AG10803 (cell line): Measurements from ENCODE around the gene SDHAF2.

ENCODE experiments used
- DNase-seq: peaks from one replicate; pipeline ENCODE4 v3.0.0; 2010; ENCODE audit warnings: low read depth
- H3K4me3 ChIP-seq: 2 replicates; pipeline ENCODE4 v1.5.1; 2011; ENCODE audit warnings: mild to moderate bottlenecking, low read length, control low read depth
- TF ChIP-seq, protein P1 (sequence below): conservative IDR thresholded peaks from 2 replicates; pipeline ENCODE4 v1.5.1; 2011; ENCODE audit warnings: mild to moderate bottlenecking, low read length, control low read depth, inconsistent platforms

SDHAF2 gene

DNA sequence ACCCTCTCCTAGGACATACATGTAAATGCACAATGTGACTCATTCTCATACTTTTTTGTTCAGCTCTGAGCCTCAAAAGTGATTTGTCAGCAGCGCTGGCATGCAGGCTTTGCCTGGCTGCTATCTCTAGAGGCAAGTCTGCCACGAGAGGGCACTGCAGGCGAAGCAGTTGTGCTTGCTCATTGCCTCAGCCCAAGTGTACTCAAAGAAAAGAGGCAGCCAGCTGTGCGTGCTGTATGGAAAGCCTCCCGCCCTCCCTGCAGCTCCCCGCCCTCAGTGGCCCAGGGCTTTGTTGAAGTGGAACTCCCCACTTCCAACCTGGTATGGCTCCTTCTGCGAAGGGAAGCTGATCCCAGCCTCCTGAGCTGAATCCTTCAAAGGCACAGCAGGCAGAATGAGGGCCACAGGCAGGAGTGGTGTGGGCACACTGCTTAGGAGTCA is 16.3 kb downstream of the SDHAF2 start:
- H3K4me3 ChIP-seq = no peak overlapping the region
- peak; percentile 94 for DNase-seq
- TF ChIP-seq, protein P1, sequence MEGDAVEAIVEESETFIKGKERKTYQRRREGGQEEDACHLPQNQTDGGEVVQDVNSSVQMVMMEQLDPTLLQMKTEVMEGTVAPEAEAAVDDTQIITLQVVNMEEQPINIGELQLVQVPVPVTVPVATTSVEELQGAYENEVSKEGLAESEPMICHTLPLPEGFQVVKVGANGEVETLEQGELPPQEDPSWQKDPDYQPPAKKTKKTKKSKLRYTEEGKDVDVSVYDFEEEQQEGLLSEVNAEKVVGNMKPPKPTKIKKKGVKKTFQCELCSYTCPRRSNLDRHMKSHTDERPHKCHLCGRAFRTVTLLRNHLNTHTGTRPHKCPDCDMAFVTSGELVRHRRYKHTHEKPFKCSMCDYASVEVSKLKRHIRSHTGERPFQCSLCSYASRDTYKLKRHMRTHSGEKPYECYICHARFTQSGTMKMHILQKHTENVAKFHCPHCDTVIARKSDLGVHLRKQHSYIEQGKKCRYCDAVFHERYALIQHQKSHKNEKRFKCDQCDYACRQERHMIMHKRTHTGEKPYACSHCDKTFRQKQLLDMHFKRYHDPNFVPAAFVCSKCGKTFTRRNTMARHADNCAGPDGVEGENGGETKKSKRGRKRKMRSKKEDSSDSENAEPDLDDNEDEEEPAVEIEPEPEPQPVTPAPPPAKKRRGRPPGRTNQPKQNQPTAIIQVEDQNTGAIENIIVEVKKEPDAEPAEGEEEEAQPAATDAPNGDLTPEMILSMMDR = peak; percentile 95

DNA sequence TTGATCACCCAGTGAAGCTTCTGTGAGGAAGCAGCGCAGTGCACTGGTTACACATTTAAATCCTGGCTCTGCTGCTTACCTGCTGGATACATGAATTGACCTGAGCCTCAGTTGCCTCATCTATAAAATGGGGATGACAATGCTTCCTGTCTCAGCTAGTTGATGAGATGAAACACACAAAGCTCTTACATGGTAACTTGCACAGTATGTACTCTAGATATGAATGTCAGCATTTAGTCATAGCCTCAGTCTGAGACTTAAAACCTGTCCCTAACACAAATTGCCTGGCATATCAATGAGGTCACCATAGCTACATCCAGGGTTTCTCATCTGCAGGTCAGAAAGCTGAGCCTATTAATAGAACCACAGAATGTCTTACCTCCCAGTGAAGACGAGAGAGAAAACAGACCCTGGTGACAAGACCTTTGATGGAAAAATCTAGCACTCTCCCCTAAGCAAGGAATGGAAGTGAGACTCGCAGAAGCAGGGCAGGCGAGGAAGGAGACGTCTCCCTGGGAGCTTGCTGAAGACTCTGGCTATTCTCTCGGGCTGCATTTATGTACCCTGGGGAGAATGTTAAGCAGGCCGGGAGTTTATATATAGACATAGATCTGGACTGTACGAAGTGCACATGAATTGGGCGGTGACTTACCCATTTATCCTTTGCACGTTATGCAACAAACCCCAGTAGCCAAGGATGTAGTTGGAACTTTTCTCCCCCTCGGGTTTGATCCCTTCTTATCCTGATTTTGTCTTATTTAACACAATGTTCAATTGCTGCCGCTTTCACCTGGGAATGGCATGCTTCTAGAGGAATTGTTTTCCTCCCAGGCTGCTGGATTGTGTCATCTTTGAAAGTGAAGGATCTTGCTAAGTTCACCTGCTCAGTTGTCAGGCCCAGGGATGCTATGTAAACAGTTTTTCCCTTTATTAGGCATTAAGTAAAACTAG is 18.0 kb downstream of the SDHAF2 start:
- DNase-seq = no peak
- no peak overlapping the region for H3K4me3 ChIP-seq
- TF ChIP-seq, protein P1 = no peak

DNA sequence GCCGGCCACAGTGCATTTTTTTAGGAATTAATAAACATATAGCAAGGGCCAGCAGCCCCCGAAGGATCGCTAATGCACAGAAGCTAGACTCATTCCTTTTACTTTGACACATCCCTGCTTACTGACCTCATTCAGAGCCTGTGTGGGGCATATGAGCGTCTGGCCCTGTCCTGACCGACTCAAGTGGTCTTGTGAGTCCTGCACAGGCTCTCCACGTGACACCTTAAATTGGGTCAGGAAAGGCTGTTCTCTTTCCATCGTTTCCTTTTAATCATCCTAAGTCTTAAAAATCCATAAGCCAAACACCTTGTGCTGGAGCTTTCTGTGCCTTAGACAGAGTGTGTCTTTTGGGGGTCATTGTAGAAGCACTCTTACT is 18.6 kb downstream of the SDHAF2 start:
- DNase-seq = no peak
- H3K4me3 ChIP-seq = no peak overlapping the region
- TF ChIP-seq, protein P1 = no peak

DNA sequence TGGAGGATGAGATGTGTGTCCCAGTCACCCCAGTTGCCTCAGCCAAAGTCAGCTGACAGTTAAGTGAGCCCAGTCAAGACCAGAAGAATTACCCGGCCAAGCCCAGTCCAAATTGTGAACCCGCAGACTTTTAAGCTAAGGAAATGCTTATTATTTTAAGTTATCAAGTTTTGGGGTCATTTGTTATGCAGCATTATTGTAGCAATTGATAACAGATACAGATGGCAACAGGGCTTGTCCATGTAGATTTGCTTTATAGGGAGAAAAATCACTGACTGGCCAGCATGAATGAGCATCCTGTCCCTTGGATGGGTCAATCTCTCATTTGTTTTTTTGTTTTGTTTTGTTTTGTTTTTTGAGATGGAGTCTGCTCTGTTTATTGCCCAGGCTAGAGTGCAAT is 22.9 kb downstream of the SDHAF2 start:
- TF ChIP-seq, protein P1 = no peak
- H3K4me3 ChIP-seq = no peak overlapping the region
- DNase-seq = no peak

DNA sequence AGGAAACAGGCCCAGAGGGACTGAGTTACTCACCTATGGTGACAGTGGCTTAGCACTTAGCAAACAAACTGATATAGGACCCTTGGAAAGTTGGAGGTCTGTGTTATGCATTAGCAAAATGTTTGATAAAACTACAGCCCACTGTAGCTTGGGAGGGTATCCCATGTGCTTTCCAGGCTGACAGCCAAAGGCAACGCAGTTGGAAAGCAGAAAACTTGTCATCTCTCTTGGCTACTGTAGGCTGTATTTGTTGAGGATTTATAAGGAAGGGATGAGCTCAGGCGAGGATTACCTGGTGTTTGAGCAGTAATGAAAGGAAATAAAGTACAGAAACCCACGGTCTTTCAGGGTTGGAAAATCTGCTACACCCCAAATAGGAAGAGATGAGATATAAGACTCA is 23.8 kb downstream of the SDHAF2 start:
- DNase-seq = no peak
- no peak overlapping the region for H3K4me3 ChIP-seq
- TF ChIP-seq, protein P1 = no peak

DNA sequence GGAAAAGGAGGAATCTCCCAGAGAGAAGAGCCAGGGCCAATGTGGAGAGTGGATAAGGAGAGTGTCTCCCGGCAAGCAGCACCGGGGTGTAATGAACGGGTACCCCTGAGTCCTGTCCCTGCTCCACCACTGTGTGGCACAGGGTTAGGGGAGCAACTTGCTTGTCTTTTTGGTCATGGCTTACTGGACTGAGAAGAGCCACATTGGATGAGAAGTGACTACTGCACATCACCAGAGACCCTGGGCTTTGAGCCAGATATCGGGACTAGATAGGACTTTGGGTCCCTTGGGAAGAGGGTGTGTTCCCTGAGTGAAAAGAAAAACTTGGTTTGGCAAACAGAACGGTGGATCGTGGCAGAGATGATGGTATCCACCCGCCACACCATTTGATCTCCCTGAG is 24.6 kb downstream of the SDHAF2 start:
- DNase-seq = no peak
- H3K4me3 ChIP-seq = no peak overlapping the region
- TF ChIP-seq, protein P1 = no peak

DNA sequence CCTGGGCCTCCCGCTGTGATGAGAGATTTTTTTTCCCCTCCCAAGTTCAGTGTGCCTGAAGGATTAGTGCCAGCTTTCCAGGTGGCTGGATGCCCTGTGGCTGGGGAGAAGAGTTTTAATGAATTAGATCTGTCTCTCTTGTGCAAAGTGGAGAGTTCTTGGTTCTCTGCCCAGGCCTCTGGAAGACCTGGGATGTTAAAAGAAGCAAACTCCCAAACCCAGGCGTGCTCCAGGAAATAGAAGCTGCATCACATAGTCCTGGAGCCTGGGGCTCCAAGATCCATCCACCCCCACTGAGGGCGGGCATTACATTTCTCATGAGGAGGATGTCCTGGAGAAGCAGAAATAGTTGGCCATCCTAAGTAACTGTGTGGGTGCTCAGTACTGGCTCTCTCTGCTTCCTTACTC is 30.6 kb downstream of the SDHAF2 start:
- H3K4me3 ChIP-seq = no peak overlapping the region
- TF ChIP-seq, protein P1 = no peak
- peak; percentile 83 for DNase-seq
